Measurements from ENCODE around the gene UGT1A3. TPM values are rescaled to one million over a fixed set of nuclear protein-coding genes. Genes with fewer than 3 reads are reported as not detected.

Gene UGT1A3
- total and polyA plus RNA-seq, 2 experiments from 2014 or later, result not detected

- TF ChIP-seq CTCF (IDR thresholded peaks at IDR 0.05; ENCODE audit: poor library complexity) (no peak), EZH2 (IDR thresholded peaks at IDR 0.05; ENCODE audit: borderline replicate concordance) (no peak), EZH2phosphoT487 (IDR thresholded peaks at IDR 0.05; ENCODE audit: low read depth, severe bottlenecking, unreplicated experiment) (no peak)
- no peaks in the 10 kb centered on the region for H3K79me2 ChIP-seq
- 79% methylated on average over 4 of the region's 4 CpGs for WGBS (ENCODE audit: low lambda C conversion rate, missing lambda C conversion rate)
Measured at GRCh38 chr2:233766416-233766815, 37.6 kb downstream of the UGT1A3 start.

GRCh38 chr2:233768076-233768475, 39.2 kb downstream of the UGT1A3 start:
- Histone ChIP-seq H4K20me1 (ENCODE audit: insufficient read depth, poor library complexity, severe bottlenecking) (no peaks in the 10 kb centered on the region), H3K27me3 (no peaks in the 10 kb centered on the region), H3K4me2 (no peak overlapping the region), H3K27ac (no peak overlapping the region), H3K36me3 (replicated peaks; ENCODE audit: insufficient read depth, low read depth) (no peaks in the 10 kb centered on the region), H3K9me3 (ENCODE audit: low read depth) (no peaks in the 10 kb centered on the region), H3K79me2 (no peaks in the 10 kb centered on the region), H3K9me2 (replicated peaks; ENCODE audit: insufficient read depth) (no peaks in the 10 kb centered on the region), H2AFZ (no peak overlapping the region), H3K4me1 (ENCODE audit: insufficient read depth) (no peaks in the 10 kb centered on the region), H3K4me3 (no peak overlapping the region)
- TF ChIP-seq EZH2 (IDR thresholded peaks at IDR 0.05; ENCODE audit: borderline replicate concordance) (no peak), EZH2phosphoT487 (IDR thresholded peaks at IDR 0.05; ENCODE audit: low read depth, severe bottlenecking, unreplicated experiment) (no peak), CTCF (IDR thresholded peaks at IDR 0.05; ENCODE audit: poor library complexity) (no peak)
- 80% methylated on average over 4 of the region's 4 CpGs for WGBS (ENCODE audit: low lambda C conversion rate, missing lambda C conversion rate)
- no peak for DNase-seq (ENCODE audit: low spot score)

More at GRCh38 chr2:233766416-233766815, 37.6 kb downstream of the UGT1A3 start:
- Histone ChIP-seq H4K20me1 (ENCODE audit: insufficient read depth, poor library complexity, severe bottlenecking) (no peaks in the 10 kb centered on the region), H3K9me2 (replicated peaks; ENCODE audit: insufficient read depth) (no peaks in the 10 kb centered on the region), H3K9me3 (ENCODE audit: low read depth) (no peaks in the 10 kb centered on the region), H3K27me3 (no peaks in the 10 kb centered on the region), H2AFZ (no peak overlapping the region), H3K4me3 (no peak overlapping the region), H3K4me1 (ENCODE audit: insufficient read depth) (no peaks in the 10 kb centered on the region), H3K4me2 (no peak overlapping the region), H3K27ac (no peak overlapping the region), H3K36me3 (replicated peaks; ENCODE audit: insufficient read depth, low read depth) (no peaks in the 10 kb centered on the region)
- no peak for DNase-seq (ENCODE audit: low spot score)

GRCh38 chr2:233769260-233769659, 40.4 kb downstream of the UGT1A3 start:
- H3K36me3 ChIP-seq (replicated peaks; ENCODE audit: insufficient read depth, low read depth), result no peaks in the 10 kb centered on the region
- H4K20me1 ChIP-seq (ENCODE audit: insufficient read depth, poor library complexity, severe bottlenecking), result no peaks in the 10 kb centered on the region
- H2AFZ ChIP-seq, result no peak overlapping the region
- H3K27me3 ChIP-seq, result no peaks in the 10 kb centered on the region
- no peak overlapping the region for H3K4me3 ChIP-seq
- no peaks in the 10 kb centered on the region for H3K9me3 ChIP-seq (ENCODE audit: low read depth)
- H3K27ac ChIP-seq, result no peak overlapping the region
- no peaks in the 10 kb centered on the region for H3K4me1 ChIP-seq (ENCODE audit: insufficient read depth)
- no peak for TF ChIP-seq EZH2phosphoT487 (IDR thresholded peaks at IDR 0.05; ENCODE audit: low read depth, severe bottlenecking, unreplicated experiment)
- no peak for TF ChIP-seq EZH2 (IDR thresholded peaks at IDR 0.05; ENCODE audit: borderline replicate concordance)
- no peak for TF ChIP-seq CTCF (IDR thresholded peaks at IDR 0.05; ENCODE audit: poor library complexity)
- H3K9me2 ChIP-seq (replicated peaks; ENCODE audit: insufficient read depth), result no peaks in the 10 kb centered on the region
- no peaks in the 10 kb centered on the region for H3K79me2 ChIP-seq
- DNase-seq (ENCODE audit: low spot score), result no peak
- no peak overlapping the region for H3K4me2 ChIP-seq
- 91% methylated on average over 9 of the region's 9 CpGs for WGBS (ENCODE audit: low lambda C conversion rate, missing lambda C conversion rate)

- DNase-seq (ENCODE audit: low spot score), result no peak
- H4K20me1 ChIP-seq (ENCODE audit: insufficient read depth, poor library complexity, severe bottlenecking), result no peaks in the 10 kb centered on the region
- no peak overlapping the region for H2AFZ ChIP-seq
- no peaks in the 10 kb centered on the region for H3K79me2 ChIP-seq
- 92% methylated on average over 16 of the region's 16 CpGs for WGBS (ENCODE audit: low lambda C conversion rate, missing lambda C conversion rate)
- no peaks in the 10 kb centered on the region for H3K9me2 ChIP-seq (replicated peaks; ENCODE audit: insufficient read depth)
- no peaks in the 10 kb centered on the region for H3K9me3 ChIP-seq (ENCODE audit: low read depth)
- no peaks in the 10 kb centered on the region for H3K4me1 ChIP-seq (ENCODE audit: insufficient read depth)
- H3K27me3 ChIP-seq, result no peaks in the 10 kb centered on the region
- no peak for TF ChIP-seq EZH2phosphoT487 (IDR thresholded peaks at IDR 0.05; ENCODE audit: low read depth, severe bottlenecking, unreplicated experiment)
- TF ChIP-seq CTCF (IDR thresholded peaks at IDR 0.05; ENCODE audit: poor library complexity), result no peak
- TF ChIP-seq EZH2 (IDR thresholded peaks at IDR 0.05; ENCODE audit: borderline replicate concordance), result no peak
- H3K4me3 ChIP-seq, result no peak overlapping the region
- H3K36me3 ChIP-seq (replicated peaks; ENCODE audit: insufficient read depth, low read depth), result no peaks in the 10 kb centered on the region
- no peak overlapping the region for H3K4me2 ChIP-seq
- H3K27ac ChIP-seq, result no peak overlapping the region
Measured at GRCh38 chr2:233772153-233772552, 43.3 kb downstream of the UGT1A3 start.
